PC-3 (cell line): ENCODE data around the gene SFTPB.

Experiments
- CTCF ChIP-seq: fragments of 300-600 bp; sonication (generic); conservative IDR thresholded peaks from 2 replicates; pipeline ENCODE4 v1.5.1; 2017; ENCODE audit warnings: antibody characterized with exemption, low read depth, mild to moderate bottlenecking, low read length
- EZH2 ChIP-seq: fragments of 300-600 bp; sonication (generic); IDR thresholded peaks from one replicate; pipeline ENCODE4 v1.6.1; 2017; ENCODE audit warnings: antibody characterized with exemption, mild to moderate bottlenecking, low read length; ENCODE audit not compliant: unreplicated experiment
- EZH2phosphoT487 ChIP-seq: fragments of 300-600 bp; sonication (generic); IDR thresholded peaks from 2 replicates; pipeline ENCODE4 v1.6.1; 2018; ENCODE audit warnings: mild to moderate bottlenecking, antibody characterized with exemption, low read length, borderline replicate concordance

GRCh38 chr2:85705680-85706039, 37.7 kb upstream of the SFTPB start:
- no peak for TF ChIP-seq CTCF
- TF ChIP-seq EZH2, result no peak
- TF ChIP-seq EZH2phosphoT487, result no peak
